HEK293 (cell line): ENCODE results near the gene PHACTR3.

Source experiments
- CTCF ChIA-PET: fragments of 350-600 bp; formaldehyde crosslinking; extraction: SDS; loops from one replicate; lab custom pipeline; 2021; ENCODE audit warnings: antibody characterized with exemption; lab: Yijun Ruan, JAX
- POLR2A ChIA-PET: fragments of 300-600 bp; formaldehyde crosslinking; extraction: SDS; loops from one replicate; lab custom pipeline; 2020; ENCODE audit warnings: antibody characterized with exemption, inconsistent platforms; lab: Yijun Ruan, JAX
- H3K27ac ChIP-seq: fragments of 200-500 bp; sonication (Bioruptor generic); 2 replicates; pipeline ENCODE4 v1.5.1; 2014; ENCODE audit warnings: low read depth, low read length, control low read depth, inconsistent platforms; ENCODE audit errors: extremely low read depth
- H3K36me3 ChIP-seq, 2 experiments: fragments of 200-500 bp in 1 of 2; sonication (Bioruptor generic) in 1 of 2; 1 replicate in 1 of 2; 2 replicates in 1 of 2; pipeline ENCODE4 v1.5.1; 2014 to 2017; ENCODE audit warnings: inconsistent platforms in 2 of 2, low read length in 2 of 2; ENCODE audit not compliant: control insufficient read depth in 2 of 2, insufficient read depth in 1 of 2
- H3K4me1 ChIP-seq: fragments of 200-500 bp; sonication (Bioruptor generic); 2 replicates; pipeline ENCODE4 v1.5.1; 2014; ENCODE audit warnings: mild to moderate bottlenecking, low read length, inconsistent platforms; ENCODE audit not compliant: control insufficient read depth, insufficient read depth
- H3K4me3 ChIP-seq: 2 replicates; pipeline ENCODE4 v1.5.1; 2011; ENCODE audit warnings: low read depth, mild to moderate bottlenecking, control low read depth, low read length, moderate library complexity
- H3K9me3 ChIP-seq: fragments of 200-500 bp; sonication (Bioruptor generic); 2 replicates; pipeline ENCODE4 v1.5.1; 2014; ENCODE audit warnings: low read depth, low read length, inconsistent platforms; ENCODE audit not compliant: control insufficient read depth, insufficient read depth
- HOXC10 ChIP-seq: sonication (generic); formaldehyde crosslinking; IDR thresholded peaks from 2 replicates; pipeline ENCODE4 v1.8.1; 2023; ENCODE audit warnings: mild to moderate bottlenecking, missing genetic modification reagents
- KLF10 ChIP-seq: fragments of 450-650 bp; IDR thresholded peaks from 2 replicates; pipeline ENCODE4 v1.5.1; 2018; ENCODE audit warnings: missing biosample characterization, mild to moderate bottlenecking, missing genetic modification characterization
- PBX3 ChIP-seq: sonication (generic); formaldehyde crosslinking; IDR thresholded peaks from 2 replicates; pipeline ENCODE4 v1.8.1; 2022; ENCODE audit warnings: mild to moderate bottlenecking, moderate library complexity, missing genetic modification reagents
- SETDB1 ChIP-seq: IDR thresholded peaks from one replicate; pipeline ENCODE4 v1.6.1; 2017; ENCODE audit warnings: mild to moderate bottlenecking, low read length, moderate library complexity, mixed read lengths; ENCODE audit not compliant: insufficient read length
- SP7 ChIP-seq: fragments of 450-650 bp; formaldehyde crosslinking; IDR thresholded peaks from 2 replicates; pipeline ENCODE4 v1.5.1; 2016; ENCODE audit warnings: missing biosample characterization, missing genetic modification characterization
- TCF7L2 ChIP-seq: IDR thresholded peaks from 2 replicates; pipeline ENCODE4 v1.6.1; 2011; ENCODE audit warnings: low read depth, mild to moderate bottlenecking, inconsistent platforms, low read length, moderate library complexity, borderline replicate concordance
- ZBTB11 ChIP-seq: fragments of 450-650 bp; formaldehyde crosslinking; conservative IDR thresholded peaks from 2 replicates; pipeline ENCODE4 v1.5.1; 2016; ENCODE audit warnings: low read depth, missing biosample characterization, missing genetic modification characterization
- ZBTB17 ChIP-seq: fragments of 450-650 bp; formaldehyde crosslinking; IDR thresholded peaks from 2 replicates; pipeline ENCODE4 v1.5.1; 2016; ENCODE audit warnings: missing biosample characterization, missing genetic modification characterization
- ZBTB21 ChIP-seq: fragments of 450-650 bp; formaldehyde crosslinking; IDR thresholded peaks from 2 replicates; pipeline ENCODE4 v1.5.1; 2017; ENCODE audit warnings: missing biosample characterization, missing genetic modification characterization
- ZBTB26 ChIP-seq: fragments of 450-650 bp; formaldehyde crosslinking; optimal IDR thresholded peaks from 2 replicates; pipeline ENCODE3; 2016; ENCODE audit warnings: missing biosample characterization, mild to moderate bottlenecking, missing genetic modification characterization
- ZEB2 ChIP-seq: fragments of 450-650 bp; formaldehyde crosslinking; IDR thresholded peaks from 2 replicates; pipeline ENCODE4 v1.5.1; 2016; ENCODE audit warnings: missing biosample characterization, missing genetic modification characterization
- ZNF121 ChIP-seq: fragments of 450-650 bp; formaldehyde crosslinking; IDR thresholded peaks from 2 replicates; pipeline ENCODE4 v1.5.1; 2016; ENCODE audit warnings: missing biosample characterization, missing genetic modification characterization
- ZNF132 ChIP-seq: fragments of 450-650 bp; formaldehyde crosslinking; IDR thresholded peaks from 2 replicates; pipeline ENCODE4 v1.5.1; 2017; ENCODE audit warnings: missing biosample characterization, missing genetic modification characterization, borderline replicate concordance
- ZNF146 ChIP-seq: fragments of 450-650 bp; formaldehyde crosslinking; IDR thresholded peaks from 2 replicates; pipeline ENCODE4 v1.5.1; 2016; ENCODE audit warnings: missing biosample characterization, missing genetic modification characterization
- ZNF157 ChIP-seq: fragments of 450-650 bp; formaldehyde crosslinking; IDR thresholded peaks from 2 replicates; pipeline ENCODE4 v1.5.1; 2016; ENCODE audit warnings: missing biosample characterization, missing genetic modification characterization
- ZNF274 ChIP-seq, 2 experiments: fragments of 200-500 bp in 1 of 2; fragments of 450-650 bp in 1 of 2; sonication (Bioruptor generic) in 1 of 2; formaldehyde crosslinking in 1 of 2; IDR thresholded peaks; 2 replicates each; pipeline versions ENCODE4 v1.5.1 to v1.6.1; 2014 to 2016; ENCODE audit warnings: borderline replicate concordance in 1 of 2, inconsistent platforms in 1 of 2, low read length in 1 of 2, missing biosample characterization in 1 of 2, missing genetic modification characterization in 1 of 2
- ZNF280C ChIP-seq: fragments of 450-650 bp; formaldehyde crosslinking; IDR thresholded peaks from 2 replicates; pipeline ENCODE4 v1.5.1; 2016; ENCODE audit warnings: missing biosample characterization, missing genetic modification characterization
- ZNF423 ChIP-seq: fragments of 450-650 bp; formaldehyde crosslinking; IDR thresholded peaks from 2 replicates; pipeline ENCODE4 v1.5.1; 2016; ENCODE audit warnings: missing biosample characterization, missing genetic modification characterization
- ZNF544 ChIP-seq: fragments of 450-650 bp; formaldehyde crosslinking; IDR thresholded peaks from 2 replicates; pipeline ENCODE4 v1.5.0; 2017; ENCODE audit warnings: missing biosample characterization, missing genetic modification characterization
- ZNF558 ChIP-seq: fragments of 450-650 bp; formaldehyde crosslinking; IDR thresholded peaks from 2 replicates; pipeline ENCODE4 v1.5.1; 2016; ENCODE audit warnings: missing biosample characterization, missing genetic modification characterization
- ZNF571 ChIP-seq: fragments of 450-650 bp; formaldehyde crosslinking; IDR thresholded peaks from 2 replicates; pipeline ENCODE4 v1.5.0; 2017; ENCODE audit warnings: missing biosample characterization, missing genetic modification characterization
- ZNF610 ChIP-seq: fragments of 450-650 bp; formaldehyde crosslinking; IDR thresholded peaks from 2 replicates; pipeline ENCODE4 v1.5.1; 2016; ENCODE audit warnings: missing biosample characterization, missing genetic modification characterization, borderline replicate concordance
- ZNF830 ChIP-seq: fragments of 450-650 bp; IDR thresholded peaks from 2 replicates; pipeline ENCODE4 v1.5.0; 2018; ENCODE audit warnings: missing biosample characterization, missing genetic modification characterization, low read depth, mild to moderate bottlenecking, moderate library complexity

Gene PHACTR3

GRCh38 chr20:59747671-59748515 is 143.6 kb downstream of the PHACTR3 start (continued):
- no peak for TF ChIP-seq PBX3 (CRISPR knock-in tag)
- TF ChIP-seq ZBTB17 (tag by site-specific recombination), result no peak
- TF ChIP-seq ZNF280C (tag by site-specific recombination), result no peak
- no peak for TF ChIP-seq ZBTB21 (tag by site-specific recombination)
- no peak for TF ChIP-seq ZNF274 (IDR thresholded peaks at IDR 0.05; ENCODE audit: low read length)
- TF ChIP-seq ZNF274 (tag by site-specific recombination; IDR thresholded peaks at IDR 0.05; ENCODE audit: borderline replicate concordance), result no peak
- TF ChIP-seq ZNF146 (tag by site-specific recombination), result no peak
- no peak for TF ChIP-seq ZNF132 (tag by site-specific recombination)
- no peak for TF ChIP-seq ZNF423 (tag by site-specific recombination)

- H3K4me1 ChIP-seq, result no peaks in the 10 kb centered on the region
- no peak overlapping the region for H3K4me3 ChIP-seq
- ChIA-PET POLR2A (no interaction called here), CTCF (interaction anchor here (1.1 to 5.2 kb wide), 4 partner anchors 10 to 177 kb away, joined by 3 to 53 read pairs (median 10); no protein-coding TSS in a partner anchor)
- H3K36me3 ChIP-seq, result no peaks in the 10 kb centered on the region
- no peaks in the 10 kb centered on the region for H3K9me3 ChIP-seq
- H3K27ac ChIP-seq, result no peak overlapping the region
- TF ChIP-seq TCF7L2 (no peak), ZNF157 (tag by site-specific recombination) (no peak), ZNF121 (tag by site-specific recombination) (no peak), ZNF558 (tag by site-specific recombination) (no peak), SP7 (tag by site-specific recombination) (no peak), ZNF571 (tag by site-specific recombination) (no peak), ZEB2 (tag by site-specific recombination) (no peak), HOXC10 (CRISPR knock-in tag) (no peak), ZNF830 (tag by site-specific recombination) (no peak), KLF10 (tag by site-specific recombination) (no peak), ZNF544 (tag by site-specific recombination) (no peak), ZBTB26 (tag by site-specific recombination) (no peak), ZNF280C (tag by site-specific recombination) (no peak), ZBTB11 (tag by site-specific recombination) (no peak), ZNF610 (tag by site-specific recombination) (no peak), SETDB1 (no peak)
Observed at GRCh38 chr20:59748619-59749191, 144.4 kb downstream of the PHACTR3 start.
